ENCODE measurements around the gene SNED1. TPM values are rescaled to one million over a fixed set of nuclear protein-coding genes. Genes with fewer than 3 reads are reported as not detected.

The SNED1 gene
- total RNA-seq, 2 donors from 2014 or later = 4.6 TPM

GRCh38 chr2:241014764-241015163 lies 16.3 kb downstream of the SNED1 start:
- no peak overlapping the region for H3K4me3 ChIP-seq
- H3K9ac ChIP-seq (ENCODE audit: low read depth in 2 of 2, low read length in 2 of 2) = no peak overlapping the region
- H3K27ac ChIP-seq = no peak overlapping the region
- intact Hi-C loops (cut with DNase I) = no loop called here
- H3K4me1 ChIP-seq = peaks cover 7% of the 10 kb centered on the region
- no peak for DNase-seq
- H3K36me3 ChIP-seq = no peaks in the 10 kb centered on the region
- no peaks in the 10 kb centered on the region for H3K27me3 ChIP-seq
- no peaks in the 10 kb centered on the region for H3K9me3 ChIP-seq
- TF ChIP-seq CTCF (IDR thresholded peaks at IDR 0.05) = no peak

GRCh38 chr2:241015439-241015838 lies 17.0 kb downstream of the SNED1 start:
- H3K4me3 ChIP-seq = no peak overlapping the region
- no peak for DNase-seq
- no peak overlapping the region for H3K9ac ChIP-seq (ENCODE audit: low read depth in 2 of 2, low read length in 2 of 2)
- H3K4me1 ChIP-seq = peaks cover 2% of the 10 kb centered on the region
- no peak overlapping the region for H3K27ac ChIP-seq
- no peaks in the 10 kb centered on the region for H3K36me3 ChIP-seq
- H3K27me3 ChIP-seq = no peaks in the 10 kb centered on the region
- no peak for TF ChIP-seq CTCF (IDR thresholded peaks at IDR 0.05)
- intact Hi-C loops (cut with DNase I) = no loop called here
- no peaks in the 10 kb centered on the region for H3K9me3 ChIP-seq

GRCh38 chr2:241017228-241017940 lies 19.0 kb downstream of the SNED1 start:
- Histone ChIP-seq H3K27me3 (no peaks in the 10 kb centered on the region), H3K4me3 (no peak overlapping the region), H3K27ac (no peak overlapping the region), H3K9me3 (no peaks in the 10 kb centered on the region), H3K4me1 (no peaks in the 10 kb centered on the region), H3K9ac (ENCODE audit: low read depth in 2 of 2, low read length in 2 of 2) (no peak overlapping the region), H3K36me3 (no peaks in the 10 kb centered on the region)
- no peak for TF ChIP-seq CTCF (IDR thresholded peaks at IDR 0.05)
- DNase-seq = no peak
- intact Hi-C loops (cut with DNase I) = no loop called here

- no peak for DNase-seq
- Histone ChIP-seq H3K36me3 (no peaks in the 10 kb centered on the region), H3K27ac (no peak overlapping the region), H3K9ac (ENCODE audit: low read depth in 2 of 2, low read length in 2 of 2) (no peak overlapping the region), H3K4me1 (no peaks in the 10 kb centered on the region), H3K27me3 (no peaks in the 10 kb centered on the region), H3K4me3 (no peak overlapping the region), H3K9me3 (no peaks in the 10 kb centered on the region)
- intact Hi-C loops (cut with DNase I) = no loop called here
- no peak for TF ChIP-seq CTCF (IDR thresholded peaks at IDR 0.05)
These were observed 19.9 kb downstream of the SNED1 start for GRCh38 chr2:241018051-241018891.

- no peak for DNase-seq
- intact Hi-C loops (cut with DNase I) = no loop called here
- no peak overlapping the region for H3K4me3 ChIP-seq
- no peaks in the 10 kb centered on the region for H3K27me3 ChIP-seq
- no peak for TF ChIP-seq CTCF (IDR thresholded peaks at IDR 0.05)
- H3K27ac ChIP-seq = no peak overlapping the region
- no peaks in the 10 kb centered on the region for H3K4me1 ChIP-seq
- no peaks in the 10 kb centered on the region for H3K9me3 ChIP-seq
- no peaks in the 10 kb centered on the region for H3K36me3 ChIP-seq
- H3K9ac ChIP-seq (ENCODE audit: low read depth in 2 of 2, low read length in 2 of 2) = no peak overlapping the region
These were observed 21.2 kb downstream of the SNED1 start for GRCh38 chr2:241019441-241020139.
